Spleen (tissue), 11 donors: ENCODE data around the gene MS4A6A. TPM values are rescaled to one million over a fixed set of nuclear protein-coding genes. Genes with fewer than 3 reads are reported as not detected.

Experiments
- DNase-seq: peaks from one replicate; pipeline ENCODE4 v3.0.0-alpha.2; 2020
- H3K27ac ChIP-seq, 8 donors: fragments of 200-600 bp; sonication (generic) in 7 of 8; 1 replicate in 4 of 8; 2 replicates in 4 of 8; pipeline versions ENCODE4 v1.5.0 to v1.8.0; 2016 to 2021; ENCODE audit warnings: inconsistent platforms in 4 of 8, mild to moderate bottlenecking in 4 of 8, moderate library complexity in 1 of 8
- H3K27me3 ChIP-seq, 7 donors: fragments of 200-600 bp; sonication (generic) in 6 of 7; replicated peaks in 1 of 7; 1 replicate in 4 of 7; 2 replicates in 3 of 7; pipeline versions ENCODE4 v1.5.0 to v1.8.0; 2016 to 2021; ENCODE audit warnings: inconsistent platforms in 3 of 7, mild to moderate bottlenecking in 1 of 7
- H3K36me3 ChIP-seq, 6 donors: fragments of 200-600 bp; sonication (generic) in 5 of 6; 1 replicate in 4 of 6; 2 replicates in 2 of 6; pipeline versions ENCODE4 v1.5.0 to v1.8.0; 2016 to 2021; ENCODE audit warnings: inconsistent platforms in 2 of 6
- H3K4me1 ChIP-seq, 6 donors: fragments of 200-600 bp; sonication (generic) in 5 of 6; 1 replicate in 3 of 6; 2 replicates in 3 of 6; pipeline versions ENCODE4 v1.5.0 to v1.8.0; 2016 to 2021; ENCODE audit warnings: inconsistent platforms in 3 of 6
- H3K4me3 ChIP-seq, 8 donors: fragments of 200-600 bp; sonication (generic) in 7 of 8; 1 replicate in 4 of 8; 2 replicates in 4 of 8; pipeline versions ENCODE4 v1.5.0 to v1.8.0; 2016 to 2021; ENCODE audit warnings: inconsistent platforms in 4 of 8, mild to moderate bottlenecking in 4 of 8, moderate library complexity in 2 of 8
- H3K9me3 ChIP-seq, 8 donors: fragments of 200-600 bp; sonication (generic) in 7 of 8; 1 replicate in 4 of 8; 2 replicates in 4 of 8; pipeline versions ENCODE4 v1.5.0 to v1.8.0; 2016 to 2021; ENCODE audit warnings: inconsistent platforms in 4 of 8
- CTCF ChIP-seq, 11 experiments: fragments of 200-600 bp in 7 of 11; fragments of 450-650 bp in 4 of 11; sonication (generic) in 4 of 11; IDR thresholded peaks in 8 of 11; conservative IDR thresholded peaks in 3 of 11; 1 replicate in 7 of 11; 2 replicates in 4 of 11; pipeline versions ENCODE4 v1.4.0 to v1.8.0; 2016 to 2021; ENCODE audit warnings: antibody characterized with exemption in 11 of 11, inconsistent platforms in 4 of 11, mild to moderate bottlenecking in 1 of 11
- POLR2A ChIP-seq, 3 donors: fragments of 450-650 bp; IDR thresholded peaks; one replicate each; pipeline ENCODE4 v1.5.1; 2017; ENCODE audit warnings: antibody characterized with exemption in 3 of 3, mild to moderate bottlenecking in 1 of 3
- POLR2AphosphoS5 ChIP-seq, 3 donors: sonication (generic); formaldehyde crosslinking; IDR thresholded peaks; one replicate each; pipeline ENCODE4 v1.5.1; 2017; ENCODE audit warnings: antibody characterized with exemption in 3 of 3
- WGBS, 5 donors: extraction: QIAGEN DNeasy Blood & Tissue Kit in 3 of 5; methylation state at CpG; one replicate each; pipeline versions ENCODE4 v1.1.5 to v1.1.7; 2013 to 2018; 5-methylcytosine and 5-hydroxymethylcytosine counted together
- intact Hi-C: fragments of 100-400 bp; cut with DNase I; formaldehyde crosslinking; loops from one replicate; pipeline ENCODE4 v1.15.0; 2023; ENCODE audit warnings: low total_unique reads
- polyA plus RNA-seq, 3 donors: library from polyadenylated mRNA; stranded (reverse); fragments of 200-250 nt; gene quantifications; one replicate each; pipeline ENCODE4 v1.2.1, GENCODE V29; 2013
- total RNA-seq, 7 donors: library from RNA; depleted of rRNA in 3 of 7; stranded (reverse); fragments of >200 nt in 3 of 7; fragmentation: NEBNext Ultra II Directional in 4 of 7; extraction: Animal tissue kit (Norgen Biotek cat#: 25700) in 4 of 7; gene quantifications; one replicate each; pipeline versions ENCODE4 v1.1.0 to v1.2.1, GENCODE V29; 2016 to 2021
- donor health status: healthy with polysubstance abuse.
- donor health status: DM: no; HTN: no; CAD: no; lungs with moderate emphysema.
- donor health status: DM: no; HTN: no; CAD: no.
- donor health status: Bipolar disorder and iron deficiency.
- donor health status: healthy.
- donor health status: DM: no; HTN: no; CAD: no.
- donor health status: DM: yes; HTN: yes; CAD: no.

The MS4A6A gene
- total and polyA plus RNA-seq, 10 donors, result 109 to 560 (median 231) TPM

- intact Hi-C loops, result no loop called here
- 90 to 96% (median 94%) methylated on average over 3 of the region's 3 CpGs for WGBS, 5 donors
- H3K9me3 ChIP-seq, result no peaks in the 10 kb centered on the region
- H3K4me1 ChIP-seq, result no peaks in the 10 kb centered on the region
- no peak overlapping the region for H3K27ac ChIP-seq
- H3K4me3 ChIP-seq, result no peak overlapping the region
- no peak for DNase-seq
- no peaks in the 10 kb centered on the region for H3K27me3 ChIP-seq
- no peaks in the 10 kb centered on the region for H3K36me3 ChIP-seq
- TF ChIP-seq POLR2AphosphoS5 (IDR thresholded peaks at IDR 0.05), result no peak
- no peak for TF ChIP-seq CTCF (IDR thresholded peaks at IDR 0.05 in 8 of 11, conservative IDR thresholded peaks at IDR 0.05 in 3 of 11)
- no peak for TF ChIP-seq POLR2A (IDR thresholded peaks at IDR 0.05)
Measured at GRCh38 chr11:60209977-60210376, 27.1 kb upstream of the MS4A6A start.

DNA sequence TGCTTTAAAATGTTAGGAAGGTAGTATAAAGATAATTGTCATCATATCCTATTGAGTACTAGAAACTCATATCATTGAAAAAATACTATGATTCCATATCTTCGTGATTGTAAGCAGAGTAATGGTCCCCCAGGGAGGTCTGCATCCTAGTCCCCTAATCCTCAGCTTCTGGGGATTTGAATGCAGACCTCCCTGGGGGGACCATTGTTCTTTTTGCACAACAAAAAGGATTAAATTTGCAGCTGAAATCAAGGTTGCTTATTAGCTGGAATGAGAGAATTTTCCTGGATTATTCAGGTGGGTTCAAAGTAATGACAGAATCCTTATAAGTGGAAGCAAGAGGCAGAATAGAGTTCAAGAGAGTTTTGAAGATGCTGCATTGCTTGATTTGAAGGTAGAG lies 26.1 kb upstream of the MS4A6A start:
- H3K36me3 ChIP-seq, result no peaks in the 10 kb centered on the region
- intact Hi-C loops, result no loop called here
- TF ChIP-seq CTCF (IDR thresholded peaks at IDR 0.05 in 8 of 11, conservative IDR thresholded peaks at IDR 0.05 in 3 of 11), result no peak
- no peak for TF ChIP-seq POLR2A (IDR thresholded peaks at IDR 0.05)
- no peak for TF ChIP-seq POLR2AphosphoS5 (IDR thresholded peaks at IDR 0.05)
- no peak for DNase-seq
- no peaks in the 10 kb centered on the region for H3K9me3 ChIP-seq
- WGBS, 5 donors, result 50 to 81% (median 71%) methylated on average over 1 of the region's 1 CpG
- H3K4me1 ChIP-seq, result no peaks in the 10 kb centered on the region
- H3K27ac ChIP-seq, result no peak overlapping the region
- no peak overlapping the region for H3K4me3 ChIP-seq
- H3K27me3 ChIP-seq, result no peaks in the 10 kb centered on the region

- 82 to 89% (median 84%) methylated on average over 4 of the region's 4 CpGs for WGBS, 5 donors
- Histone ChIP-seq H3K4me3 (no peak overlapping the region), H3K27ac (no peak overlapping the region), H3K36me3 (no peaks in the 10 kb centered on the region), H3K9me3 (no peaks in the 10 kb centered on the region), H3K27me3 (no peaks in the 10 kb centered on the region), H3K4me1 (no peaks in the 10 kb centered on the region)
- intact Hi-C loops, result no loop called here
- no peak for DNase-seq
- TF ChIP-seq CTCF (IDR thresholded peaks at IDR 0.05 in 8 of 11, conservative IDR thresholded peaks at IDR 0.05 in 3 of 11), result no peak
- TF ChIP-seq POLR2AphosphoS5 (IDR thresholded peaks at IDR 0.05), result no peak
- no peak for TF ChIP-seq POLR2A (IDR thresholded peaks at IDR 0.05)
Measured at GRCh38 chr11:60208146-60208895, 25.4 kb upstream of the MS4A6A start.

GRCh38 chr11:60206616-60207015 lies 23.7 kb upstream of the MS4A6A start:
- no peaks in the 10 kb centered on the region for H3K36me3 ChIP-seq
- H3K4me3 ChIP-seq, result no peak overlapping the region
- intact Hi-C loops, result no loop called here
- WGBS, 5 donors, result 88 to 100% (median 94%) methylated on average over 1 of the region's 1 CpG
- peaks cover 0 to 7% (median 0%) of the 10 kb centered on the region in 8 donors for H3K9me3 ChIP-seq
- no peak for TF ChIP-seq CTCF (IDR thresholded peaks at IDR 0.05 in 8 of 11, conservative IDR thresholded peaks at IDR 0.05 in 3 of 11)
- TF ChIP-seq POLR2A (IDR thresholded peaks at IDR 0.05), result no peak
- TF ChIP-seq POLR2AphosphoS5 (IDR thresholded peaks at IDR 0.05), result no peak
- no peak overlapping the region for H3K27ac ChIP-seq
- H3K27me3 ChIP-seq, result no peaks in the 10 kb centered on the region
- H3K4me1 ChIP-seq, result no peaks in the 10 kb centered on the region
- DNase-seq, result no peak
